Activated naive CD8-positive, alpha-beta T cell treated with anti-CD3 and anti-CD28 coated beads, Interleukin-2, amount 10 ng/mL, durations not matched to agents 7 days and 5 days (primary cell): ENCODE results near the gene MRM1. TPM values are rescaled to one million over a fixed set of nuclear protein-coding genes. Genes with fewer than 3 reads are reported as not detected.

Experiments
- ATAC-seq: fragments of 150-1000 bp; cut with Tn5 transposase; one replicate; pipeline ENCODE4 v1.10.0; 2021; ENCODE audit warnings: low read depth, moderate library complexity
- POLR2A ChIA-PET: fragments of 350-600 bp; sonication (Branson Sonifier 250); formaldehyde crosslinking; loops from one replicate; lab custom pipeline; 2021; ENCODE audit warnings: antibody characterized with exemption; lab: Charles Lee
- DNase-seq: peaks from one replicate; pipeline ENCODE4 v3.0.0; 2021
- H3K27ac Mint-ChIP-seq: one replicate; pipeline ENCODE4 v1.8.0; 2022; ENCODE audit warnings: mild to moderate bottlenecking, mixed read lengths
- H3K27me3 Mint-ChIP-seq: one replicate; pipeline ENCODE4 v1.8.0; 2022; ENCODE audit warnings: mild to moderate bottlenecking, moderate library complexity, mixed read lengths
- H3K36me3 Mint-ChIP-seq: one replicate; pipeline ENCODE4 v1.8.0; 2021; ENCODE audit warnings: mild to moderate bottlenecking, mixed read lengths
- H3K4me1 Mint-ChIP-seq: one replicate; pipeline ENCODE4 v1.8.0; 2021; ENCODE audit warnings: mixed read lengths
- H3K4me3 Mint-ChIP-seq: one replicate; pipeline ENCODE4 v1.8.0; 2022; ENCODE audit warnings: mild to moderate bottlenecking, moderate library complexity, mixed read lengths
- H3K9me3 Mint-ChIP-seq: one replicate; pipeline ENCODE4 v1.8.0; 2021; ENCODE audit warnings: mixed read lengths
- total RNA-seq, 2 experiments: library from RNA; stranded (reverse); gene quantifications; one replicate each; pipeline ENCODE4 v1.2.3, GENCODE V29; 2021

The MRM1 gene
- total RNA-seq, 2 experiments from 2014 or later, result 9.0 to 9.4 TPM

DNA sequence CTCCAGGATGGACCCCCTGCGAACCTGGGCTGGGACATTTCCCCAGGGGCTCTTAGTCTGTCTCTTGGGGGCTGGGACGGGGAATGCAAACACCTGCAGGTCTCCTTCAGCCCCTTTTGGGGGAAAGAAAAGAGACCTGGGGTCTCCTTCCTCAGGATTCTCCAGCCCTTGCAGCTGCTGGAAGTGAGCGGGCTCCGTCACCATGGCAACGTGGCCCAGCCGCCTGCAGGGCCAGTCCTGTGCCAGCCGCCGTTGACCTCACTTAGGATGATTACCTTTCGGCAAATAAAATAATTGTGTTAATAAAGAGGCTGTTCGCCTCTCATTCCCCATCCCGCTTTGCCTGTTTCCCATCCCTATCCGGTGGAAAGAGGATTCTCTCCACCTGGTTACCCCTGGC is 25.7 kb downstream of the MRM1 start:
- Mint-ChIP-seq H3K4me3 (no peak overlapping the region), H3K4me1 (no peaks in the 10 kb centered on the region), H3K27ac (no peak overlapping the region), H3K27me3 (no peaks in the 10 kb centered on the region), H3K9me3 (no peaks in the 10 kb centered on the region), H3K36me3 (no peaks in the 10 kb centered on the region)
- ATAC-seq (no peak), DNase-seq (no peak)
- POLR2A ChIA-PET, result no interaction called here

DNA sequence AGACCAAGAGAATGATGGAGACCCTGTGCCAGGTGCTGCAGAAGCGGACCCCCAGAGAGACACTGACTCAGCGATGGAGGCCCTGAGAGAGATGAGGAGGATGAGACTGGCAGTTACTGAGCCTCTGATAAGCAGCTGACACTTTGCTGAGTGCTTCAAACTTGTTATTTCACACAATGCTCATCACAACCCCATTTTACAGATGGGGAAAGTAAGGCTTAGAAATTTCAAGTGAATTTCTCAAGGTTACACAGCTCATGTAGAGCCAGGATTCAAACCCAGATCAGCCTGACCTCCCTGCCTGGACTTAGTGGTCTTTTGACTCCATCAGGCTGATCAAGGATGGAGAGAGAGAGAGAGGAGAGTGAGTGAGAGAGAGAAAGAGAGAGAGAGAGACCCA is 27.2 kb downstream of the MRM1 start:
- H3K4me3 Mint-ChIP-seq, result no peak overlapping the region
- H3K4me1 Mint-ChIP-seq, result no peaks in the 10 kb centered on the region
- H3K36me3 Mint-ChIP-seq, result no peaks in the 10 kb centered on the region
- H3K9me3 Mint-ChIP-seq, result no peaks in the 10 kb centered on the region
- no peak for ATAC-seq
- no peaks in the 10 kb centered on the region for H3K27me3 Mint-ChIP-seq
- POLR2A ChIA-PET, result interaction anchor here (0.9 kb wide), 1 partner anchor 26 kb away, joined by 3 read pairs; no protein-coding TSS in a partner anchor
- H3K27ac Mint-ChIP-seq, result no peak overlapping the region
- DNase-seq, result no peak

DNA sequence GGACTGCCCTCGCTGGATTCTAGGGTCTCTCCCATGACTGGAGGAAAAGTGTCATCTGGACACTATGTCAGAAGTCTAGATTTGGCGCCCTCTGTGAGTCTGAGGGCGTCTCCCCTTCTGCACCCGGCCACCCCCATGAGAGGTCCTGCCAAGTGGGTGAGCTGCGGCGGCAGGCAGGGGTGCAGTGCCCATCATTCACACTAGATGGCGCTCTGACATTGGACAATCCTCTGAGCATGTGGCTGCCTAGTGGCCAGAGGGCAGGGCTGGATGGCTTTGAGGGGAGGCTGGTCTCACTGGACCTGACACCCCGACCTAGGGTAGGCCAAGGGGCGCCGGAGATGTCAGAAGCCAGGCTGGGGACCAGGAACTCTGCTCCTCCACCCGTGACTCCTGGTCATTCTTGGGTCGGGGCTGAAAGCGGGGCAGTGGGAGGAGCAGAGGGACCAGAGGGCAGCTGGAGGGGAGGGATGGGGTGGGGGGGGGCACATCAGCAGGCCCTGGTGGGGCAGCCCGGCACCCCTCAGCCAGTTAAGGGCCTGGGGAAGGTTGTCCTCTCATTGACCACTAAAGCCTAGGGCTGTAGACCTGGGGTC is 28.0 kb downstream of the MRM1 start:
- no peaks in the 10 kb centered on the region for H3K4me1 Mint-ChIP-seq
- H3K27me3 Mint-ChIP-seq, result no peaks in the 10 kb centered on the region
- H3K4me3 Mint-ChIP-seq, result no peak overlapping the region
- ATAC-seq (peak; percentile 80), DNase-seq (peak; percentile 84)
- POLR2A ChIA-PET, result no interaction called here
- H3K36me3 Mint-ChIP-seq, result no peaks in the 10 kb centered on the region
- no peaks in the 10 kb centered on the region for H3K9me3 Mint-ChIP-seq
- H3K27ac Mint-ChIP-seq, result no peak overlapping the region

DNA sequence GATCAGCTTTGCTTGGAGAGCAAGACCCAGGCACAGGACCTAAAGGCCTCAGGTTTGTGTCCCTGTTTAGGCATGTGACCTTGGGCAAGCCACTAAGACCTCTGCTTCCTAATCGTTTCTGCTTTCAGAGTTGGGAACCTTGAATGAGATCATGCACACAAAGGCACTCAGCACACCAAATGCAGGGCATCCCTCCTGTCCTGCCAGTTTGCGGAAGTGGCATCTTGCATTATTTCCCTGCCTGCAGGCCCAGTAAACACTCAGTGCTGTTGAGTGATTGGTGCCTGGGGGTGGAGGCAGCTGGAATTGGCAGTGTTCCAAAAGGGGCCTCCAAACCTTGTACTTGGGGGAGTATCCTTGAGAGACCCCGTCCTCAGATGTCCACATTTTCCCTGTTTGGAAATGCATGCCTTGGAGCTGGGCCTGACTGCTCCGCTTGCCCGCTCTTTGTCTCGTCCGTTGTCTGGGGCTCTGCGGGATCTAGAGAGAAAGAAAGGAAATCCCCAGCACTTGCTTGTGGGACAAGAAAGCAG is 28.7 kb downstream of the MRM1 start:
- H3K27me3 Mint-ChIP-seq, result no peaks in the 10 kb centered on the region
- H3K36me3 Mint-ChIP-seq, result no peaks in the 10 kb centered on the region
- POLR2A ChIA-PET, result no interaction called here
- H3K4me3 Mint-ChIP-seq, result no peak overlapping the region
- no peak for ATAC-seq
- no peak overlapping the region for H3K27ac Mint-ChIP-seq
- no peaks in the 10 kb centered on the region for H3K9me3 Mint-ChIP-seq
- no peak for DNase-seq
- no peaks in the 10 kb centered on the region for H3K4me1 Mint-ChIP-seq

DNA sequence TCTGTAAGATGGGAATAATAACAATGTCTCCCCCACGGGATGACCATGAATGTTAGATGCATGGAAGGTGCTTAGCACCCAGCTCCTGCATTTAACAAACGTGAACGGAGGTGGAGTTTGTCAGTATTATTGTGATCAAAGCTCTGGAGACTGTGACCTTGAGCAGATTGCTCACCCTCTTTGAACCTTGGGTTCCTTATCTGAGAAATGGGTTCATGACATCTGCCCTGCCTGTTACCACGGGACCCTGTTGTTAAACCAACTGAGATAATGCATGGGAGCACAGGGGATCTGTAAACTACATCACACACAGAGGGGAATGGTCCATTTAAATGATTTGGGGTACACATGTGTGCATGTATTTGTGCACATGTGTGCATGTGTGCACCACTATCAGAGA is 29.6 kb downstream of the MRM1 start:
- Mint-ChIP-seq H3K27me3 (no peaks in the 10 kb centered on the region), H3K27ac (no peak overlapping the region), H3K36me3 (no peaks in the 10 kb centered on the region), H3K4me1 (no peaks in the 10 kb centered on the region), H3K4me3 (no peak overlapping the region), H3K9me3 (no peaks in the 10 kb centered on the region)
- ATAC-seq, result no peak
- DNase-seq, result no peak
- POLR2A ChIA-PET, result no interaction called here

DNA sequence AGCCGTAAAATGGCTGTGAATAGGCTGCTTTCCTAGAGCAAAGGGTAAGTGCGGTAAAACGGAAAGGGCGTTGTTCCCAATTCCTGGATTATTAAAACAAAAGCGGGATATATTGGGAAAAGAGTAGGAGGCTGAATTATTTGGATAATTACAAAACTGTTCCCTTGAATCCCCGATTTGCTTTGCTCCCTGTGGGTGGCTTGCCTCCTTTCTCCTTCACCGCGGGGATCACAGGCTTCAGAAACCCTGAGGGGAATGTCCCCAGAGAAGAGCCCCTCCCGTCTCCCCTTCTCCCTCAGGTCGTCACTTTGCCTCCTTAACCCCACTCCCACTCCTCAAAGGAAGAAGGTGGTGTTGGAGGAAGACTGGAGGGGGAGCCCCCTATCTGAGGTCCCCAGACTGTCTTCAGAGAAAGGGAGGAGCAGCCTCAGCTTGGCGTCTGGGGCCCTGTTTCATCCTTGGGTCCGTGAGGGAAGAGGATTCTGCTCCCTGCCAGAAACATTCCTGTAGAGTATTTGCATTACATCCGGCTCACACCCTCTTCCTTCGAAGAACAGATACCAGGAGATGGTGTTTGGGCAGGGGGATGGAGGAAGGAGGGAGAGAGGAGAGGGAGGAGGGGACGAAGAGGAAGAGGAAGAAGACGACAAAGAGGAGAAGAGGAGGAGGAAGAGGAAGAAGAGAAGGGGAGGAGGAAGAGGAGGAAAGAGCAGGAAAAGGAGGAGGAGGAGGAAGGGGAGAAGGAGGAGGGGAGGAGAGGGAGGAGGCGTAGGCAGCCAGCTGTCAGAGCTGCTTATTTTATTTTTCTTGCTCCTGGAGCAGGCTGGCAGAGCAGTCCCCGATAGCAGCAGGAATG is 31.8 kb downstream of the MRM1 start:
- Mint-ChIP-seq H3K27me3 (peaks cover 3% of the 10 kb centered on the region), H3K27ac (no peak overlapping the region), H3K4me1 (no peaks in the 10 kb centered on the region), H3K4me3 (no peak overlapping the region), H3K9me3 (no peaks in the 10 kb centered on the region), H3K36me3 (no peaks in the 10 kb centered on the region)
- ATAC-seq (no peak), DNase-seq (no peak)
- POLR2A ChIA-PET, result no interaction called here

DNA sequence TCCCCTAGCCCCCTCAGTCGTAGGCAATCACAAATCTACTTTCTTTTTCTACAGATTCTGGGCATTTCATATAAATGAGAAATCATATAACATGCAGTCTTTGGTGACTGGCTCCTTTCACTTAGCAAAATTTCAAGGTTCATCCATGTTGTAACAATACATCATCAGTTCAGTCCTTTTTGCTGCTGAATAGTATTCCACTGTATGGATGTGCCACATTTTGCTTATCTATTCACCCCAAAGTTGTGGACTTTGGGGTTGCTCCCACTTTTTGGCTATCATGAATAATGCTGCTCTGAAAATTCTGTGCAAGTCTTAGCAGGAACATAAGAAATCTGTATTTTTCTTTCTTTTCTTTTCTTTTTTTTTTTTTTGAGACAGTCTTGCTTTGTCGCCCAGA is 39.0 kb downstream of the MRM1 start:
- no peaks in the 10 kb centered on the region for H3K9me3 Mint-ChIP-seq
- POLR2A ChIA-PET, result interaction anchor here (0.5 to 0.6 kb wide), 2 partner anchors 39 to 77 kb away, joined by 3 read pairs; partner anchors contain the start of gene MRM1
- H3K4me3 Mint-ChIP-seq, result no peak overlapping the region
- H3K36me3 Mint-ChIP-seq, result no peaks in the 10 kb centered on the region
- H3K4me1 Mint-ChIP-seq, result peaks cover 15% of the 10 kb centered on the region
- ATAC-seq (no peak), DNase-seq (no peak)
- H3K27ac Mint-ChIP-seq, result no peak overlapping the region
- peaks cover 64% of the 10 kb centered on the region for H3K27me3 Mint-ChIP-seq

DNA sequence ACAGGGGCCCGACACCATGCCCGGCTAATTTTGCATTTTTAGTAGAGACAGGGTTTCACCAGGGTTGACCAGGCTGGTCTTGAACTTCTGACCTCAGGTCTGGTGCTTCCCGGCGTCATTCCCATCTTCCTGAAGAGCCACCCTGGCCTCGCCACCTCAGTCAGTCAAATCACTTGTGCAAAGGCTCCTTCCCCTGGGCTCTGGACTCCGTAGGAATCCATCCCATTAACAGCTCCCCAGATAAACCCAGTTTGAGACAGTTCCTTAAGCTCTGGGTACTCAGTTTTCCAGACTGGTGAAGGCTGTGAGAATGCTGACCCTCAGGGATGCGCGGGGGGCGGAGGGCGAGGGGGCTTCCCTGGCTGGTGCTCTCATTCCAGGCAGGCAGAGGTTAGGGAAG is 39.5 kb downstream of the MRM1 start:
- Mint-ChIP-seq H3K9me3 (no peaks in the 10 kb centered on the region), H3K4me3 (no peak overlapping the region), H3K27ac (no peak overlapping the region), H3K36me3 (no peaks in the 10 kb centered on the region), H3K27me3 (peaks cover 68% of the 10 kb centered on the region), H3K4me1 (peaks cover 15% of the 10 kb centered on the region)
- DNase-seq (no peak), ATAC-seq (no peak)
- POLR2A ChIA-PET, result interaction anchor here (0.6 kb wide), 1 partner anchor 40 kb away, joined by 3 read pairs; the partner anchor contains the start of gene MRM1

DNA sequence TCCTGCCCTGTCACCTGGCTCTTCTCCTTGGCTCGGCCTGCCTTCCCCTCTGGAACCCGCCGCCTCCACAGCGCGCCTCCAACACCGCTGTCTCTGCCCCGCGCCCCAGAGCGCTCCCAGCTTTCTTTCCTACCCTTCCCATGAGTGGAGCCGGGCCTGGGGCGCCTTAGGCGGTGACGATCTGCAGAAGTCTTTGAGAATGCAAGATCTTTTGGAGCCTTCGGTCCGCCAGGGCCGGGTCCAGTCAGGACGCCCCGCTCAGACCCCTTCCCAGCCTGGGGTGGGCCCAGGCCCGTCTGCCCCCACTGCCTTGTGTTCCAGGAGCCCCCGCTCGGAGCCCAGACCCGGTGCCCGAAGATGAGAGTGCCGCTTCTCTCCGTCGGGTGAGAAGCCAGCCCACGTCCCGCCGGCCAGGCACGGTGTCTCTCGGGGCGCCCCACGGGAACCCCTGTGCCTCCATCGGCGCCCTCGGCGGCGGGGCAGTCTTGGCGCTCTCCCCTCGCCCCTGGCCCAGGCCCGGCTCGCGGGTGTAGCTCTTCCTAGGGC is 40.0 kb downstream of the MRM1 start:
- H3K36me3 Mint-ChIP-seq, result no peaks in the 10 kb centered on the region
- no peak overlapping the region for H3K27ac Mint-ChIP-seq

DNA sequence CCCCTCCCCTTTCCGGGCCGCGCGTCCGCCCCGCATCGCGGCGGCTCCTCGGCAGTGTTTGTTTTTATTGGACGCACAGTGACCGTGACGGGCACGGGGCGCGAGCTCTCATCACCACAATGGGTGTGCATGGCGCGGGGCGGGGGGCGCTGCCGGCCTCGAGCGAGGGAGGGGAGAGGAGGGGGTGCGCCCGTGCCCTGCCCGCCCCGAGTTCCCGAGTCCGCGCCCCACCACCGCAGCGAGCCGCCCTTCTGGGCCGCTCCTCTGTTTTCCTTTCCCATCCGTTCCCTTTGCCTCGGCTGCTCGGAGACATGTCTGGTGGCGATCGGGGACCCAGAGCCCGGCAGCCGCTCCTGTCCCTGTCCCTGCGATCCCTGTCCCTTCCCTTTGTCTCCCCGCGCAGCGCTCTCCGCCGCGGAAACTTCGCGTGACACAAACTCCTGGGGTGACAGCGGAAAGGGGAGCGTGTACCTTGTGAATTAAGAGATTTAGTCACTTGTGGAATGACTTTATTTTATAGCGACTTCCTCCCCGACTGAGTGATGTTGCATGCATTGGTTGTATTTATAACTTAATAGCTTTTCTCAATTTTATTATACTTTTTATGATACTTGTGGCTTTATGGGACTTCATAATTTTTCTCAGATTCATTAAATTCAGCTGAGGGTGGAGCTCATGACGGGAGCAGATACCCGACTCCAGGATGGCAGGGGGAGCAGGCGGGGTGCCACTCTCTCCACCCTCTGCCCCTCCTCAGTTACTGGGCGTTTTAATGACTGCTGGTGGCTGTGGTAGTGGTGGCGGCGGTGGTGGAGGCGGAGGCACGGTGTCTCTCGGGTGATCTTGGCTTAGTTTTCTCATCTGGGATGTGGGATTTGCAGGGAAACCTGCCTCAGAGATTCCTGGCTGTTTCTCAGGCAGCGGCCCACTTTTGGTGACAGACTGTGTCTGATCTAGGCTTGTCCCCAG is 40.8 kb downstream of the MRM1 start:
- H3K9me3 Mint-ChIP-seq, result no peaks in the 10 kb centered on the region
- no peaks in the 10 kb centered on the region for H3K36me3 Mint-ChIP-seq
- H3K4me1 Mint-ChIP-seq, result peaks cover 15% of the 10 kb centered on the region
- peaks cover 78% of the 10 kb centered on the region for H3K27me3 Mint-ChIP-seq
- H3K27ac Mint-ChIP-seq, result no peak overlapping the region
- peak overlapping the region; percentile 86 for H3K4me3 Mint-ChIP-seq
- DNase-seq, result peak; percentile 39
- POLR2A ChIA-PET, result interaction anchor here (0.9 kb wide), 1 partner anchor 29 kb away, joined by 3 read pairs; no protein-coding TSS in a partner anchor
- peak; percentile 36 for ATAC-seq

More for the DNA sequence above, 40.0 kb downstream of the MRM1 start:
- DNase-seq, result no peak
- H3K9me3 Mint-ChIP-seq, result no peaks in the 10 kb centered on the region
- H3K4me3 Mint-ChIP-seq, result no peak overlapping the region
- ATAC-seq, result peak; percentile 22
- peaks cover 15% of the 10 kb centered on the region for H3K4me1 Mint-ChIP-seq
- peaks cover 74% of the 10 kb centered on the region for H3K27me3 Mint-ChIP-seq
- POLR2A ChIA-PET, result no interaction called here

DNA sequence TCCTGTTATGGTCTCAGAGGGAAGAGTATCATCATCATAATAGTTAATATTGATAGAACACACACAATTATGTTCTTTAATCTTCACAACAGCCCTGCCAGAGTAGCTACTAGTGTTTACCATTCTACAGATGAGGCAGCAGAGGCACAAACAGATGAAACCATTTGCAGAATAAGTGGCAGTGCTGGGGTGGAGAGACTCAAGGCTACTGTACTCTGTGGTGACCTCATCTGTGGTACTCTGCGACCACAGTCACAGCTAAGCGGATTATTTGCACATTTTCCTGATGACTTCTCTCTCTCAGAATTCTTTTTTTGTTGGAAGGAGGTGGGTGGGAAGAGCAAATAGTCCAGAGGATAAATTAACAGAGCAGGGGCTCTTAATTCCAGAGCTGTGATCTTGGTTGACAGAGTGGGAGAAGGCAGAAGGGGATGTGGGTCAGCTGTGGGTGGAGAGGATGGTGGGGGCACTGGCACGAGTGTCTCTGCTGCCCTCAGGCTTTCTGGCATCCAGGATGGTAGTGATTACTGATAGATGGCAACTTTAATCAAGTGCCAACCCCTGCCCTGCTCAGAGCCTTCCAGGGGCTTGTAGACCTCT is 41.8 kb downstream of the MRM1 start:
- H3K27ac Mint-ChIP-seq, result no peak overlapping the region
- no peaks in the 10 kb centered on the region for H3K36me3 Mint-ChIP-seq
- H3K4me1 Mint-ChIP-seq, result peaks cover 15% of the 10 kb centered on the region
- H3K9me3 Mint-ChIP-seq, result no peaks in the 10 kb centered on the region
- no peak for DNase-seq
- H3K4me3 Mint-ChIP-seq, result peak overlapping the region; percentile 18
- no peak for ATAC-seq
- peaks cover 75% of the 10 kb centered on the region for H3K27me3 Mint-ChIP-seq
- POLR2A ChIA-PET, result interaction anchor here (0.9 kb wide), 1 partner anchor 28 kb away, joined by 3 read pairs; no protein-coding TSS in a partner anchor

DNA sequence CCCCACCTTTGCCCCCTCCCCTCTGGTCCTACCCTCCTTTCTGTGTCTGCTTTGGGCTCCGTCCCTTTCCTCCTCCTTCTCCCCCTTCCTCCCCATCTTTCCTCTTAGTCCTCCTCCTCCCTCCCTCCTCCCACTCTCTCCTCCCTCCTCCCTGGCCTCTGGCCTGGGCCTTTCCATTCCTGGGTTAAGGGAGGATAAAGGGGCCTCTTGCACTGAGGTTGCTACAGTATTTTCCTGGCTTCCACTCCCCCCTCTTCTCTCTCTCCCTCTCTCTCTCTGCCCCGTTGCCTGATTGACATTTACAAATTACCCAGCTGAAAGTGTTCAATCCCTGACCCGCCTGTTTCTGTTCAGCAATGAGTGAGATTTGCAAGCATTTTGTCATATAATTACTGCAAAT is 44.0 kb downstream of the MRM1 start:
- Mint-ChIP-seq H3K27me3 (peaks cover 62% of the 10 kb centered on the region), H3K4me3 (no peak overlapping the region), H3K27ac (no peak overlapping the region), H3K9me3 (no peaks in the 10 kb centered on the region), H3K4me1 (peaks cover 19% of the 10 kb centered on the region), H3K36me3 (no peaks in the 10 kb centered on the region)
- no peak for DNase-seq
- ATAC-seq, result no peak
- POLR2A ChIA-PET, result no interaction called here
